Posterior vena cava (tissue), 2 donors: ENCODE measurements around the gene PRF1. TPM values are rescaled to one million over a fixed set of nuclear protein-coding genes. Genes with fewer than 3 reads are reported as not detected.

ENCODE experiments used
- DNase-seq: peaks from one replicate; pipeline ENCODE4 v3.0.0-alpha.2; 2020; ENCODE audit warnings: low spot score
- intact Hi-C, 2 donors: fragments of 100-400 bp; cut with DNase I; formaldehyde crosslinking; loops; one replicate each; pipeline versions ENCODE4 v1.14.1 to v1.14.2; 2022 to 2023
- total RNA-seq, 2 donors: library from RNA; stranded (reverse); fragmentation: NEBNext Ultra II Directional; extraction: Animal tissue kit (Norgen Biotek cat#: 25700); gene quantifications; one replicate each; pipeline ENCODE4 v1.2.1, GENCODE V29; 2021
- donor health status: DM: yes; HTN: yes; CAD: no.
- donor health status: DM: yes; HTN: yes; CAD: no.

The PRF1 gene
- total RNA-seq, 2 donors from 2014 or later, result 4.6 to 5.2 TPM

DNA sequence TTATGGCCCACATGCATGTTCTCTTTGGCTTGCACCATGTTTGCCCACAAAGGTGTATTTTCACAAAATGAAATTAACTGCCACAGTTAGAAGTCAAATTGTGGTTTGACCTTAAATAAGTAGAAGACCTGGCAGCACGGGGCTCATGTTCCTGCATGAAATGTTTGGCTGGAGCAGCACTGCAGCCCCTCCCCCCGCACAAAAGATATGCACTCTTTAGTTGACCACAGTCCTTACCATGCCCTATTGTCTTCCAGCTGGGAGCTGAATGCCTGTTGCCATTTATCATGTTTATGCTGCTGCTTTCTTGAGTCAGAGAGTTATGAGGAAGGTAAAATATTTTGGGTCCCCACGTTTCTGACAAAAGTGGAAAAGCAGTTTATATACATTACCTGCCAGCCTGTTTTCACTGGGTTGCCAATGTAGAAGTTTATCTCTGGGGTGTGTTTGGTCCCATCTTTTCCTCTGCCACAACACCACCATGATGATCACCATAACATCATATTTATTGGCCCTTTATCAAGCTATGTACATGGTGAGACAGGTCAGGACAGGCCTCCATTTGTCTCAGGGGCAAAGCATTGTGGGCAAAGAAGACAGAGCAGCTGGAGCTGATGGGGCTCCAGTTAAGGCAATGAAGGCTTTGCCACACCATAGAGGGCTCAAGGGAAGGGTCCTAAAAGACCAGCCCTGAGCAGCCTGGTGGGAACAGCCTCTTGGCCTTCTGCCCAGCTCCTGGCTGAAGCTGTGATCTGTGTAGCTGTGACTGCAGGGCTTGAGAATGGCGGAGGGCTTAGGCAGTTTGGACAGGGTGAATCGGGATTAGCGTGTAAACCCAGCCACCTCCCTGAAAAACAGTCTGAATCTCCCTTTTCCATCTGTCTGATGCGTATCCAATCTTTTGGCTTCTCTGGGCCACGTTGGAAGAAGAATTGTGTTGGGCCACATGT is 5.4 kb downstream of the PRF1 start:
- no peak for DNase-seq
- intact Hi-C loops, result loop anchor here in 1 of 2 donors (10.0 kb wide), 1 partner anchor 1022 kb away; the partner anchor contains the start of gene NEUROG3

- no peak for DNase-seq
- intact Hi-C loops, result loop anchor here in 1 of 2 donors (10.0 kb wide), 1 partner anchor 1021 kb away; the partner anchor contains the start of gene NEUROG3
Measured at GRCh38 chr10:70596110-70596798, 6.3 kb downstream of the PRF1 start.

GRCh38 chr10:70595566-70596016 is 7.0 kb downstream of the PRF1 start:
- DNase-seq, result no peak
- intact Hi-C loops, result loop anchor here in 1 of 2 donors (10.0 kb wide), 1 partner anchor 1021 kb away; the partner anchor contains the start of gene NEUROG3

GRCh38 chr10:70594161-70594560 is 8.4 kb downstream of the PRF1 start:
- intact Hi-C loops, result loop anchor here in 1 of 2 donors (10.0 kb wide), 1 partner anchor 1019 kb away; the partner anchor contains the start of gene NEUROG3
- no peak for DNase-seq

DNA sequence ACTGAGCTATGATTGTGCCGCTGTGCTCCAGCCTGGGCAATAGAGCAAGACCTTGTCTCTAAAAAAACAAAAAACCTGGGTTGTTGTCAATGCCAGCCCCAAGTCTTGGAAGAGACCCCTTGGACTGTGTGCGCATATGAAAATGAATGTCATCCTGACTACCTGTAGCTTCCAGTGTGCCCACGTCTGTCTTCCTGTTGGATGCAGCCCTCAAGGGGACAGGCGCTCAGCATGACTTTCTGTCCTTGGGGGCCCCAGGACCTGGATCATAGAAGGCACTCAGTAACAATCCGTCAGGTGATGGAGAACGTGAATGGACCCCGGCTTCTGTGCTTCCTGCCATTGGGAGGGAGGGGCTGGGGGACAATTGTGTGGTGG is 9.0 kb downstream of the PRF1 start:
- DNase-seq, result no peak
- intact Hi-C loops, result loop anchor here in 1 of 2 donors (10.0 kb wide), 1 partner anchor 1019 kb away; the partner anchor contains the start of gene NEUROG3

- DNase-seq, result no peak
- intact Hi-C loops, result loop anchor here in 1 of 2 donors (10.0 kb wide), 1 partner anchor 1018 kb away; the partner anchor contains the start of gene NEUROG3
Measured at GRCh38 chr10:70592746-70593512, 9.6 kb downstream of the PRF1 start.

DNA sequence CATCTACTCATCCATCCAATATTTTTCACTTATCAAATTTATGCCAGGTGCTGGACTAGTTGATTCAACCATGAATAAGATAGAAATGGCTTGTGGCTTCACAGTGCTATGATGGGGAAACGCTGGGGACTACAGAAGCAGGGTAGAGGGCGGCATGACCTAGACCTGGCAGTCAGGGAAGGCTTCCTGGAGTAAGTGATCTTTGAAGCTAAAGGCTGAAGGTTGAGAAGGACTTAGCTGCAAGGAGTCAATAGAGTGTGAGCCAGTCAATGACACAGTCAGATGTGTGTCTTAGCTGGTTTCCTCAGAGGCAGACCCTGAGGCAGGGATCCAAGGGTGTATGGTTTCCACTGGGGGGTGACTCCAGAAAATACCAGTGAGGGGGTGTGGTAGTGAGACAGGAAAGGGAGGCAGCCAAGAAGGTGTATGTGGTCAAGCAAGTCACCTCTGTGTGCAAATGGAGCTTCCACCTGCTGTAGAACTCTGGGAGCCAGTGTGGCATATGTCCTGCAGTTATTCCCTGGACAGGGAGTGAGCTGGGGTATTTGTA is 10.3 kb downstream of the PRF1 start:
- intact Hi-C loops, result loop anchor here in 1 of 2 donors (10.0 kb wide), 1 partner anchor 1017 kb away; the partner anchor contains the start of gene NEUROG3
- no peak for DNase-seq

DNA sequence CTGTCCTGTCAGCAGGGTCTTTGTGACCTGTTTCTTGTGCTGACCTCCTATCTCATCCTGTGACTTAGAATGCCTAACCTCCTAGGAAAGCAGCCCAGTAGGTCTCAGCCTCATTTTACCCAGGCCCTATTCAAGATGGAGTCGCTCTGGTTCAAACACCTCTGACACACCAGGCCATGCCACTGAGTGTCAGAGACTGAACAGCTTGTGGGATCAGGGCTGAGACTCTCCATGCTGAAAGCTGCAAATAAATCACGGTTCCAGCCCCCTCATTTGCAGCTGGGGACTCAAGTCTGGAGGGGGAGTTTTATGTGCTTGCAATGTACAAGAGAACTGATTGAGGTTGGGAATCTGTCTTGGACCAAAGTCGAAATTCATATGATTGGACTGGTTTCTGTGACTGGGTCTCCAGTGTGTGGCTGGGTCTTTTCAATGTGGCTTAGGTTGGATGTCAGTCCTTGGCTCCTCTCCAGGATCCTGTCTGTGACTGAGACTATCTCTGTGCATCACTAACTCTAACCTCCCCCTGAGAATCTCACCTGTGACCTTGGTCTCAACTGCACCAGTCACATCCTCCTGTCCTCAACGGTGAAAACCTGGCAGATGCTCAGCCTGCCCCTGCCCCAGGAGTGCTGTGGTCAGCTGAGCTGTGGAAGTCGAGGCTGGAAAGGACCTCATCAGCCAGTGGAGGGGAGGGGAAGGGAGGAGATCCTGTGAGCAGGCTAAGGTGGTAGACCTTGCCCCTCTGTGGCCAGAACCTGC is 11.7 kb downstream of the PRF1 start:
- DNase-seq, result no peak
- intact Hi-C loops, result loop anchor here in 1 of 2 donors (10.0 kb wide), 1 partner anchor 1016 kb away; the partner anchor contains the start of gene NEUROG3

GRCh38 chr10:70589762-70590654 is 12.5 kb downstream of the PRF1 start:
- intact Hi-C loops, result loop anchor here in 1 of 2 donors (10.0 kb wide), 1 partner anchor 1015 kb away; the partner anchor contains the start of gene NEUROG3

GRCh38 chr10:70588859-70589570 is 13.5 kb downstream of the PRF1 start:
- intact Hi-C loops, result no loop called here
- DNase-seq, result no peak

More at GRCh38 chr10:70589762-70590654, 12.5 kb downstream of the PRF1 start:
- DNase-seq, result no peak

GRCh38 chr10:70588255-70588654 is 14.3 kb downstream of the PRF1 start:
- DNase-seq, result no peak
- intact Hi-C loops, result no loop called here

DNA sequence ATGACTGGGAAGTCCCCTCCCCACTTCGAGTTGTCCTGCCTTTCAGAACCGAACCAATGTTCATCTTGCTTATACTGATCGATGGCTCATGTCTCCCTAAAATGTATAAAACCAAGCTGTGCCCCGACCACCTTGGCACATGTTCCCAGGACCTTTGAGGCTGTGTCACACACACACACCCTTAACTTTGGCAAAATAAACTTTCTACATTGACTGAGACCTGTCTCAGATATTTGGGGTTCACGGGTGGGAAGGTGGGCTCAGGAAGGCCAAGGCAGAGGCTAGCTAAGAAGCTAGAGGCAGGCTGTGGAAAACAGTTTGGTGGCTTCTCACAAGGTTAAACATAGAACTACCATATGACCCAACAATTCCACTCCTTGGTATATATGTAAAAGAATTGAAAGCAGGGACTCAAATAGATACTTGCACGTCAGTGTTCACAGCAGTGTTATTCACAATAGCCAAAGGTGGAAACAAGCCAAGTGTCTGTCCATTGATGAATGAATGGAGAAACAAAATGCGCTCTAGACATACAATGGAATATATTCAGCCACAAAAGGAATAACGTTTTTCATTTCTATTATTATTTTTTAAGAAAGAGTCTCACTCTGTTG is 15.4 kb downstream of the PRF1 start:
- intact Hi-C loops, result no loop called here
- no peak for DNase-seq

- intact Hi-C loops, result no loop called here
- DNase-seq, result no peak
Measured at GRCh38 chr10:70586348-70586930, 16.1 kb downstream of the PRF1 start.

GRCh38 chr10:70585578-70586169 is 16.9 kb downstream of the PRF1 start:
- intact Hi-C loops, result no loop called here
- no peak for DNase-seq

GRCh38 chr10:70584909-70585544 is 17.5 kb downstream of the PRF1 start:
- intact Hi-C loops, result no loop called here
- DNase-seq, result no peak
